LoVo (cell line): ENCODE results near the gene ABCD3.
"Not testable (repeated sequence)": the region's sequence is repeated elsewhere in the genome, so short reads cannot be mapped to it uniquely, and the experiment has no call there.

Source experiments
- DNase-seq: peaks from one replicate; pipeline ENCODE4 v3.0.0-alpha.2; 2016; ENCODE audit warnings: low spot score

Gene ABCD3

DNA sequence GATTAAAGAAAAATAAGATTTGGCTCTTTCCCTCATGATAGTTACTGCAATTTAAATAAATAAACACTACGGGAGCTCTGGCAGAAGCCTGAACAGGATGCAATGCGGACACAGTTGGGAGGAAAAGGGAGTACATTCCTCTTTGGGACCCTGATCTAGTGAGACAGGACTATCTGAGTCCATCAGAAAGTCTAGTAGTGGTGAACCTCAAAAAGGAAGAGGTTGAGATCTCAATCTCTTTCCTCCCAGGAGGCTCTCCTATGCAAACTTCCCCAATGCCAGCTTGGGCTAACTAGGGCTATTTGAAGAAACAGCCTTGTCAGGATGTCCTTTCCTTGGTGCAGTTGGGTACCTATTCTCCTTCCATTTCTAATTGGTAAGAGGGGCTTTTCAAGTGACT lies 4.9 kb upstream of the ABCD3 start:
- DNase-seq, result no peak

- peak; percentile 34 for DNase-seq
Measured at GRCh38 chr1:94416901-94417727, 1.1 kb upstream of the ABCD3 start.

GRCh38 chr1:94417728-94417977 lies 536 bp upstream of the ABCD3 start:
- no peak for DNase-seq

GRCh38 chr1:94418664-94419655 lies 771 bp downstream of the ABCD3 start:
- peak; percentile 38 for DNase-seq

- no peak for DNase-seq
Measured at GRCh38 chr1:94422115-94422820, 4.1 kb downstream of the ABCD3 start.

GRCh38 chr1:94425821-94426484 lies 7.8 kb downstream of the ABCD3 start:
- no peak for DNase-seq

DNA sequence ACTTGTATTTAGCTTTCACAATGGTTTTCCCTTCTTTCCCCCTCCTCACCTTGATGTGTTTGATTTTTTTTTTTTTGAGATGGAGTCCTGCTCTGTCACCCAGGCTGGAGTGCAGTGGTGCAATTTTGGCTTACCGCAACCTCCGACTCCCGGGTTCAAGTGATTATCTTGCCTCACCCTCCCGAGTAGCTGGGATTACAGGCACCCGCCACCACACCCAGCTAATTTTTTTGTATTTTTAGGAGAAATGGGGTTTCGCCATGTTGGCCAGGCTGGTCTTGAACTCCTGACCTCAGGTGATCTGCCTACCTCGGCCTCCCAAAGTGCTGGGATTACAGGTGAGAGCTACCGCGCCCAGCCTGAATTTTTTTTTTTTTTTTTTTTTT lies 8.3 kb downstream of the ABCD3 start:
- DNase-seq, result not testable (repeated sequence)

- no peak for DNase-seq
Measured at GRCh38 chr1:94428441-94428840, 10.3 kb downstream of the ABCD3 start.

DNA sequence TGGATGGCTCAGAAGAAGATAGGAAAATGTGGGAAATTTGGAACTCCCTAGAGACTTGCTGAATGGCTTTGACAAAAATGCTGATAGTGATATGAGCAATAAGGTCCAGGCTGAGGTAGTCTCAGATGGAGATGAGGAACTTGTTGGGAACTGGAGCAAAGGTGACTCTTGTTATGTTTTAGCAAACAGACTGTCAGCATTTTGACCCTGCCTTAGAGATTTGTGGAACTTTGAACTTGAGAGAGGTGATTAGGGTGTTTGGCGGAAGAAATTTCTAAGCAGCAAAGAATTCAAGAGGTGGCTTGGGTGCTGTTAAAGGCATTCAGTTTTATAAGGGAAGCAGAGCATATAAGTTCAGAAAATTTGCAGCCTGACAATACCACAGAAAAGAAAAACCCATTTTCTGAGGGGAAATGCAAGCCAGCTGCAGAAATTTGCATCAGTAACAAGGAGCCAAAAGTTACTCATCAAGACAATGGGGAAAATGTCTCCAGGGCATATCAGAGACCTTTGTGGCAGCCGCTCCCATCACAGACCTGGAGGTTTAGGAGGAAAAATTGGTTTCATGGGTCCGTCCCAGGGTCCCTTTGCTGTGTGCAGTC lies 10.8 kb downstream of the ABCD3 start:
- not testable (repeated sequence) for DNase-seq

- DNase-seq, result not testable (repeated sequence)
Measured at GRCh38 chr1:94430066-94430465, 11.9 kb downstream of the ABCD3 start.

DNA sequence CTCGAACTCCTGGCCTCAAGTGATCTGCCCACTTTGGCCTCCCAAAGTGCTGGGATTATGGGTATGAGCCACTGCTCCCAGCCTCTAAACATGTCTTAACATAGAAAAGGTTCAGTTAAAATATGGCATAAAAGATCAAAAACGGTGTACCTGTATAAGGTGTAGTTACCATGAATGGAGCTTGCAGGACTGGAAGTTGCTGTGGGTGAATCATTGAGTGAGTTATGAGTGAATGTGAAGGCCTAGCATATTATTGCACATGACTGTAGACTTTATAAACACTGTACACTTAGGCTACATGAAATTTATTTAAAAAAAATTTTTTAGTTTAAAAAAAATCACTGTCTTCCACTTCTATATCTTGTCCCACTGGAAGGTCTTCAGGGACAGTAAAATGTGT lies 15.7 kb downstream of the ABCD3 start:
- no peak for DNase-seq

DNA sequence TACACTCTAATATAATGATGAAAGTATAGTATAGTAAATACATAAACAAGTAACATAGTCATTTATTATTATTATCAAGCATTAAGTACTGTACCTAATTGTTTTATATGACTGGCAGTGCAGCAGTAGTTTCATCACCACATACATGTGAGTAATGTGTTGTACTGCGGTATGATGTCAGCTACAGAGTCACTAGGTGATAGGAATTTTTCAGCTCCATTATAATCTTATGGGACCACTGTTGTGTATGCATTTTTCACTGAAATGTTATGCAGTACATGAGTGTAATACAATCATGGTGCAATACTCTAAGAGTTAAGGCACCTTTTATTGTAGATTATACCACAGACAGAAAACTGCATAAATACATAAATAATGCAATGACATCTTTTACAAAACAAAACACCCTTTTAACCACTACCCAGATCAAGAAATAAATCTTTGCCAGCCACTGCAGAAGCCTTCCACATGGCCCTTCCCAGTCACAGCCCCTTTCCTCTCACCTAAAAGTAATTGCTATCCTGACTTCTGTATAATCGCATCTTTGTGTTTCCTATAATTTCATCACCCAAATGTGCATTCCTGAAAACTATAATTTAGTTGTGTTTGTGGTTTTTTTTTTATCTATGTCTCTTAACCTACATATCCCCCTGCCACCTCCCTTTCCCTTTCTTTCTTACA lies 16.3 kb downstream of the ABCD3 start:
- no peak for DNase-seq

DNA sequence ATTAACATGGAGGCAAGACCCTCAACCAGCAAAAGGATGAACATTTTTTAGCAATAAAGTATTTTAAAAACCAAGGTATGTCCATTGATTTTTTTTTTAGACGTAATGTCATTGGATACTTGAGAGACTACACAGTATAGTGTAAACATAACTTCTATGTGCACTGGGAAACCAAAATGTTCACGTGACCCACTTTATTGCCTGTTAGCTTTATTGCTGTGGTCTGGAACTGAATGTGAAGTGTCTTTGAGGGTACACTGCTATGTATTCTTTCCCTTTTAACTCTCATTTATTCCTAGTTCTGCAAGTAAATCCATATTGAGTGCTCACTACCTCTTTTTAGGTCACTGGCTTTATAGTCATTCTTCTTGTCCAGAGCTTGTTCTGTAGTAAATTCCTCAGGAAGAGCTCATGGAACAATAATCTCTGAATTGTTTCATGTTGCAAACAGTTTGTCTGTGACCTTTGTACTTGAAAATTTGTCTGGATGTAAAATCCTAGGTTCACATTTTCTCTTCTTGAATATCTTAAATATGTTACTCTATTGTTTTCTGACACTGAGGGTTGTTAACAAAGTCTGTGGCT lies 20.6 kb downstream of the ABCD3 start:
- DNase-seq, result peak; percentile 37

- DNase-seq, result no peak
Measured at GRCh38 chr1:94440088-94440487, 21.9 kb downstream of the ABCD3 start.

- DNase-seq, result not testable (repeated sequence)
Measured at GRCh38 chr1:94443067-94443466, 24.9 kb downstream of the ABCD3 start.

DNA sequence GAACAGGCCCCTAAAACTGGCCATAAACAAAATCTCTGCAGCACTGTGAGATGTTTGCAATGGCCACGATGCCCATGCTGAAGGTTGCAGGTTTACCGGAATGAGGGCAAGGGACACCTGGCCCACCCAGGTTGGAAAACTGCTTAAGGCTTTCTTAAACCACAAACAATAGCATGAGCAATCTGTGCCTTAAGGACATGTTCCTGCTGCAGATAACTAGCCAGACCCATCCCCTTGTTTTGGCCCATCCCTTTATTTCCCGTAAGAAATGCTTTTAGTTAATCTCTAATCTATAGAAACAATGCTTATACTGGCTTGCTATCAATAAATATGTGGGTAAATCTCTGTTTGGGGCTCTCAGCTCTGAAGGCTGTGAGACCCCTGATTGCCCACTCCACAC lies 26.6 kb downstream of the ABCD3 start:
- DNase-seq, result not testable (repeated sequence)

DNA sequence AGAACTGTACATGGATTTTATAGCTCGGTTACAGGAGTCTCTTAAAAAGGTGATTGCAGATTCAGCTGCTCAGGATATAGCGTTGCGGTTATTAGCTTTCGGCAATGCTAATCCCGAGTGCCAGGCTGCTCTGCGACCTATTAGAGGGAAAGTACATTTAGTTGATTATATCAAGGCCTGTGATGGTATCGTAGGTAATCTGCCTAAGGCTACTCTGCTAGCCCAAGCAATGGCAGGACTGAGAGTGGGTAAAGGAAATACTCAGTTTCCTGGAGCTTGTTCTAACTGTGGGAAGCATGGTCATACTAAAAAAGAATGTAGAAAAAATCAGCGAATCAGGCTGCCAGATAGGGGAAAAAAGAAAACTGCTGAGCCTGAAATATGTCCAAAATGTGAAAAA lies 27.5 kb downstream of the ABCD3 start:
- not testable (repeated sequence) for DNase-seq

- DNase-seq, result not testable (repeated sequence)
Measured at GRCh38 chr1:94446177-94446576, 28.0 kb downstream of the ABCD3 start.

DNA sequence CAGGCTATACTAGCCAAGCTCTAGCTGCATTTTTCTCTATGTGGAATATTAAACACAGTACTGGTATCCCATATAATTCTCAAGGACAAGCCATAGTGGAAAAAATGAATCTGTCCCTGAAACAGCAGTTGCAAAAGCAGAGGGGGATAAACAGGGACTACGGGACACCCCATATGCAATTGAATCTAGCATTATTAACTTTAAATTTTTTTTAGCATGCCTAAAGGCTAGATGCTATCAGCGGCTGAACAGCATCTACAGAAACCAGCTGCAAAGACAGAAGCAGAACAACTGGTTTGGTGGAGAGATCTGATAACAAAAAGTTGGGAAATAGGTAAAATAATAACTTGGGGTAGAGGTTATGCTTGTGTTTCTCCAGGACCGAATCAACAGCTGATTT lies 30.6 kb downstream of the ABCD3 start:
- not testable (repeated sequence) for DNase-seq

GRCh38 chr1:94456736-94457135 lies 38.5 kb downstream of the ABCD3 start:
- no peak for DNase-seq

DNA sequence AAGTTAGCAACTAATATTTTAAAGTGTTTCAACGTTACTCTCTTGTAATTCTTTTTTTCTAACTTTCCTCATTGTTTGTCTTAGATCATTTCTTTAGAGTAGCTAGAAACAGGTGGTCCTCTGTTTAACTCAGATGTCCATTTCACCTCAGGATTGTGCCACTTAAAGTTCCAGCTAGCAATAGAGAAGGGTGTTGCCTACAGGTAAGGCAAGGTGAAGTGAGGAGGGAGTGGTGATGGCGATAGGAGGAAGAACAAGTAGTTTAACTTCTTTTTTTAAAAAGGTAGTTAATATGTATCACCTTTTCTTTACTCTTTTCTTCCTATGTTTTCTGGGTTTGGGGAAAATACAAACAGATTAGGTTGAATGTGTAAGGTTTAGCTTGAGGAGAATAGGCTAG lies 44.4 kb downstream of the ABCD3 start:
- DNase-seq, result no peak
